ENCODE measurements around the gene PTPN11. TPM values are rescaled to one million over a fixed set of nuclear protein-coding genes. Genes with fewer than 3 reads are reported as not detected.

PTPN11 gene
- total and polyA plus RNA-seq, 2 of the 8 experiments (the other 6 are each of a cell fraction or from before 2014, with no cell fraction given), result 28.3 to 133 TPM

GRCh38 chr12:112496496-112496895, 77.7 kb downstream of the PTPN11 start (continued):
- TF ChIP-seq CBX5 (IDR thresholded peaks at IDR 0.05; ENCODE audit: low read depth, low read length), result no peak
- no peak for TF ChIP-seq JUN (IDR thresholded peaks at IDR 0.05; ENCODE audit: low read depth, low read length)
- TF ChIP-seq GTF2F1 (IDR thresholded peaks at IDR 0.05; ENCODE audit: borderline replicate concordance, low read depth, low read length), result no peak
- TF ChIP-seq SIX5 (IDR thresholded peaks at IDR 0.05; ENCODE audit: low read depth, low read length), result no peak
- TF ChIP-seq HDAC2 (IDR thresholded peaks at IDR 0.05; ENCODE audit: borderline replicate concordance in 1 of 2, low read depth in 2 of 2, low read length in 2 of 2), result no peak
